NCI-H2029 (cell line): ENCODE results near the gene ZNF471.

Experiments used
- DNase-seq: peaks from one replicate; lab custom pipeline; 2025; lab: John Stamatoyannopoulos, UW

ZNF471 gene

GRCh38 chr19:56573914-56574313 lies 66.3 kb downstream of the ZNF471 start:
- DNase-seq, result no peak

- DNase-seq, result no peak
Observed at GRCh38 chr19:56577719-56578602, 70.3 kb downstream of the ZNF471 start.
